IgD-negative memory B cell (primary cell): ENCODE results near the gene APP. TPM values are rescaled to one million over a fixed set of nuclear protein-coding genes. Genes with fewer than 3 reads are reported as not detected.

ENCODE experiments used
- H3K27ac Mint-ChIP-seq, 3 donors: one replicate each; pipeline ENCODE4 v1.8.0; 2020 to 2022; ENCODE audit warnings: mild to moderate bottlenecking in 3 of 3, mixed read lengths in 3 of 3, moderate library complexity in 1 of 3
- H3K27me3 Mint-ChIP-seq: one replicate; pipeline ENCODE4 v1.8.0; 2021; ENCODE audit warnings: mixed read lengths
- H3K36me3 Mint-ChIP-seq: one replicate; pipeline ENCODE4 v1.8.0; 2020; ENCODE audit warnings: mild to moderate bottlenecking, mixed read lengths
- H3K4me1 Mint-ChIP-seq, 3 donors: one replicate each; pipeline ENCODE4 v1.8.0; 2020 to 2022; ENCODE audit warnings: mixed read lengths in 3 of 3, mild to moderate bottlenecking in 1 of 3
- H3K4me3 Mint-ChIP-seq, 4 donors: one replicate each; pipeline ENCODE4 v1.8.0; 2020 to 2022; ENCODE audit warnings: mild to moderate bottlenecking in 4 of 4, mixed read lengths in 4 of 4, moderate library complexity in 3 of 4
- H3K9me3 Mint-ChIP-seq, 3 donors: one replicate each; pipeline ENCODE4 v1.8.0; 2020 to 2021; ENCODE audit warnings: mixed read lengths in 3 of 3, mild to moderate bottlenecking in 1 of 3
- polyA plus RNA-seq: library from polyadenylated mRNA; unstranded; fragments of 300-500 nt; fragmentation: Illumina TruSeq; gene quantifications from one replicate; pipeline ENCODE4 v1.2.3, GENCODE V29; 2021

The APP gene
- polyA plus RNA-seq, 1 donor from 2014 or later, result 12.5 TPM

- Mint-ChIP-seq H3K27me3 (no peaks in the 10 kb centered on the region), H3K36me3 (peaks cover 4% of the 10 kb centered on the region), H3K4me1 (peaks cover 0 to 2% (median 0%) of the 10 kb centered on the region in 3 donors), H3K9me3 (peaks cover 0 to 1% (median 0%) of the 10 kb centered on the region in 3 donors), H3K27ac (no peak overlapping the region), H3K4me3 (peak overlapping the region in 1 of 4 donors; percentile 9)
Observed at GRCh38 chr21:25881524-25882376, 288.8 kb downstream of the APP start.

- Mint-ChIP-seq H3K36me3 (peaks cover 5% of the 10 kb centered on the region), H3K27me3 (no peaks in the 10 kb centered on the region), H3K9me3 (no peaks in the 10 kb centered on the region), H3K4me3 (no peak overlapping the region), H3K4me1 (peaks cover 0 to 4% (median 0%) of the 10 kb centered on the region in 3 donors), H3K27ac (peak overlapping the region in 1 of 3 donors; percentile 69)
Observed at GRCh38 chr21:25879203-25879602, 291.4 kb downstream of the APP start.

GRCh38 chr21:25878344-25878743, 292.2 kb downstream of the APP start:
- Mint-ChIP-seq H3K9me3 (no peaks in the 10 kb centered on the region), H3K27ac (peak overlapping the region in 1 of 3 donors; percentile 69), H3K27me3 (no peaks in the 10 kb centered on the region), H3K36me3 (peaks cover 5% of the 10 kb centered on the region), H3K4me3 (no peak overlapping the region), H3K4me1 (peaks cover 0 to 4% (median 0%) of the 10 kb centered on the region in 3 donors)

GRCh38 chr21:25872271-25872670, 298.3 kb downstream of the APP start:
- Mint-ChIP-seq H3K27ac (no peak overlapping the region), H3K27me3 (peaks cover 7% of the 10 kb centered on the region), H3K9me3 (no peaks in the 10 kb centered on the region), H3K4me3 (no peak overlapping the region), H3K36me3 (peaks cover 1% of the 10 kb centered on the region), H3K4me1 (peaks cover 0 to 6% (median 0%) of the 10 kb centered on the region in 3 donors)

- Mint-ChIP-seq H3K27me3 (peaks cover 7% of the 10 kb centered on the region), H3K36me3 (peaks cover 1% of the 10 kb centered on the region), H3K9me3 (no peaks in the 10 kb centered on the region), H3K4me3 (no peak overlapping the region), H3K4me1 (peaks cover 0 to 6% (median 0%) of the 10 kb centered on the region in 3 donors), H3K27ac (no peak overlapping the region)
Observed at GRCh38 chr21:25871566-25871965, 299.0 kb downstream of the APP start.

- Mint-ChIP-seq H3K27ac (no peak overlapping the region), H3K4me1 (peaks cover 0 to 6% (median 0%) of the 10 kb centered on the region in 3 donors), H3K9me3 (no peaks in the 10 kb centered on the region), H3K4me3 (no peak overlapping the region), H3K36me3 (peaks cover 1% of the 10 kb centered on the region), H3K27me3 (peaks cover 11% of the 10 kb centered on the region)
Observed at GRCh38 chr21:25870084-25870483, 300.5 kb downstream of the APP start.

GRCh38 chr21:25867061-25867460, 303.5 kb downstream of the APP start:
- Mint-ChIP-seq H3K4me1 (peaks cover 0 to 4% (median 0%) of the 10 kb centered on the region in 3 donors), H3K36me3 (no peaks in the 10 kb centered on the region), H3K4me3 (no peak overlapping the region), H3K9me3 (no peaks in the 10 kb centered on the region), H3K27me3 (peaks cover 11% of the 10 kb centered on the region), H3K27ac (no peak overlapping the region)

GRCh38 chr21:25863747-25864146, 306.8 kb downstream of the APP start:
- Mint-ChIP-seq H3K4me3 (no peak overlapping the region), H3K36me3 (no peaks in the 10 kb centered on the region), H3K9me3 (no peaks in the 10 kb centered on the region), H3K27ac (no peak overlapping the region), H3K27me3 (peaks cover 11% of the 10 kb centered on the region), H3K4me1 (no peaks in the 10 kb centered on the region)

GRCh38 chr21:25863031-25863430, 307.5 kb downstream of the APP start:
- Mint-ChIP-seq H3K27ac (no peak overlapping the region), H3K4me3 (no peak overlapping the region), H3K27me3 (peaks cover 13% of the 10 kb centered on the region), H3K9me3 (no peaks in the 10 kb centered on the region), H3K36me3 (no peaks in the 10 kb centered on the region), H3K4me1 (no peaks in the 10 kb centered on the region)

- H3K4me1 Mint-ChIP-seq, result no peaks in the 10 kb centered on the region
- H3K27ac Mint-ChIP-seq, result no peak overlapping the region
- no peaks in the 10 kb centered on the region for H3K9me3 Mint-ChIP-seq
- H3K36me3 Mint-ChIP-seq, result no peaks in the 10 kb centered on the region
- H3K4me3 Mint-ChIP-seq, result no peak overlapping the region
- peaks cover 9% of the 10 kb centered on the region for H3K27me3 Mint-ChIP-seq
Observed at GRCh38 chr21:25862596-25862995, 308.0 kb downstream of the APP start.

GRCh38 chr21:25862112-25862511, 308.5 kb downstream of the APP start:
- no peaks in the 10 kb centered on the region for H3K4me1 Mint-ChIP-seq
- H3K36me3 Mint-ChIP-seq, result no peaks in the 10 kb centered on the region
- H3K4me3 Mint-ChIP-seq, result no peak overlapping the region
- H3K27ac Mint-ChIP-seq, result no peak overlapping the region
- H3K27me3 Mint-ChIP-seq, result peaks cover 6% of the 10 kb centered on the region
- H3K9me3 Mint-ChIP-seq, result no peaks in the 10 kb centered on the region

GRCh38 chr21:25859235-25859929, 311.2 kb downstream of the APP start:
- H3K27ac Mint-ChIP-seq, result no peak overlapping the region
- no peaks in the 10 kb centered on the region for H3K36me3 Mint-ChIP-seq

GRCh38 chr21:25858325-25858724, 312.2 kb downstream of the APP start:
- no peaks in the 10 kb centered on the region for H3K4me1 Mint-ChIP-seq
- no peak overlapping the region for H3K27ac Mint-ChIP-seq
- no peak overlapping the region for H3K4me3 Mint-ChIP-seq
- no peaks in the 10 kb centered on the region for H3K9me3 Mint-ChIP-seq
- no peaks in the 10 kb centered on the region for H3K36me3 Mint-ChIP-seq
- H3K27me3 Mint-ChIP-seq, result peaks cover 3% of the 10 kb centered on the region

More at GRCh38 chr21:25859235-25859929, 311.2 kb downstream of the APP start:
- H3K4me3 Mint-ChIP-seq, result no peak overlapping the region
- peaks cover 3% of the 10 kb centered on the region for H3K27me3 Mint-ChIP-seq
- H3K4me1 Mint-ChIP-seq, result no peaks in the 10 kb centered on the region
- H3K9me3 Mint-ChIP-seq, result no peaks in the 10 kb centered on the region

- Mint-ChIP-seq H3K9me3 (no peaks in the 10 kb centered on the region), H3K27ac (no peak overlapping the region), H3K36me3 (no peaks in the 10 kb centered on the region), H3K27me3 (peaks cover 3% of the 10 kb centered on the region), H3K4me1 (no peaks in the 10 kb centered on the region), H3K4me3 (no peak overlapping the region)
Observed at GRCh38 chr21:25857308-25858074, 313.1 kb downstream of the APP start.

- no peak overlapping the region for H3K4me3 Mint-ChIP-seq
- H3K4me1 Mint-ChIP-seq, result no peaks in the 10 kb centered on the region
- H3K27me3 Mint-ChIP-seq, result peaks cover 3% of the 10 kb centered on the region
- no peaks in the 10 kb centered on the region for H3K9me3 Mint-ChIP-seq
- no peak overlapping the region for H3K27ac Mint-ChIP-seq
- no peaks in the 10 kb centered on the region for H3K36me3 Mint-ChIP-seq
Observed at GRCh38 chr21:25855576-25855975, 315.0 kb downstream of the APP start.
